HG02943 (cell line): ENCODE data around the gene MEIOB.
"Not testable (repeated sequence)": the region's sequence is repeated elsewhere in the genome, so short reads cannot be mapped to it uniquely, and the experiment has no call there.

ENCODE experiments used
- ATAC-seq: cut with Tn5 transposase; IDR thresholded peaks from one replicate; pipeline ENCODE4 v1.9.1; 2021; ENCODE audit warnings: mild to moderate bottlenecking, low read depth, moderate library complexity; ENCODE audit not compliant: unreplicated experiment

MEIOB gene

GRCh38 chr16:1879477-1879876 lies 7.5 kb upstream of the MEIOB start:
- ATAC-seq: no peak

GRCh38 chr16:1878256-1878655 lies 6.3 kb upstream of the MEIOB start:
- ATAC-seq: no peak

- no peak for ATAC-seq
These were observed 5.8 kb upstream of the MEIOB start for GRCh38 chr16:1877804-1878203.

GRCh38 chr16:1877089-1877488 lies 5.1 kb upstream of the MEIOB start:
- no peak for ATAC-seq

GRCh38 chr16:1876468-1876867 lies 4.5 kb upstream of the MEIOB start:
- ATAC-seq: no peak

- not testable (repeated sequence) for ATAC-seq
These were observed 4.1 kb upstream of the MEIOB start for GRCh38 chr16:1876066-1876465.

- ATAC-seq: no peak
These were observed 2.9 kb upstream of the MEIOB start for GRCh38 chr16:1874854-1875253.

- no peak for ATAC-seq
These were observed 1.4 kb downstream of the MEIOB start for GRCh38 chr16:1870365-1871082.

GRCh38 chr16:1865902-1866690 lies 5.9 kb downstream of the MEIOB start:
- ATAC-seq: no peak

GRCh38 chr16:1863681-1864460 lies 8.1 kb downstream of the MEIOB start:
- ATAC-seq: no peak

- no peak for ATAC-seq
These were observed 9.6 kb downstream of the MEIOB start for GRCh38 chr16:1862394-1862793.

GRCh38 chr16:1861730-1862129 lies 10.2 kb downstream of the MEIOB start:
- no peak for ATAC-seq

GRCh38 chr16:1859650-1860049 lies 12.3 kb downstream of the MEIOB start:
- no peak for ATAC-seq

GRCh38 chr16:1858189-1858865 lies 13.6 kb downstream of the MEIOB start:
- ATAC-seq: no peak

- ATAC-seq: no peak
These were observed 14.4 kb downstream of the MEIOB start for GRCh38 chr16:1857433-1858097.

GRCh38 chr16:1851793-1852192 lies 20.2 kb downstream of the MEIOB start:
- no peak for ATAC-seq

GRCh38 chr16:1850981-1851380 lies 21.0 kb downstream of the MEIOB start:
- no peak for ATAC-seq

GRCh38 chr16:1846416-1846815 lies 25.5 kb downstream of the MEIOB start:
- ATAC-seq: no peak

GRCh38 chr16:1845985-1846384 lies 26.0 kb downstream of the MEIOB start:
- ATAC-seq: no peak

GRCh38 chr16:1839554-1839953 lies 32.4 kb downstream of the MEIOB start:
- ATAC-seq: no peak
